Stimulated activated effector memory CD8-positive, alpha-beta T cell treated with anti-CD3 and anti-CD28 coated beads, Interleukin-12 subunit alpha, Interleukin-12 subunit beta, amount 100 ng/mL, for 72 hours (primary cell): ENCODE measurements around the gene SLX4.
A peak's percentile ranks its signal among the peaks of the same experiment; 100 is the strongest.

ENCODE experiments used
- ATAC-seq: fragments of 150-1000 bp; cut with Tn5 transposase; 2 replicates; pipeline ENCODE4 v1.10.0; 2021
- DNase-seq, 2 donors: peaks; one replicate each; pipeline ENCODE4 v3.0.0; 2021 to 2022; ENCODE audit warnings: low spot score in 2 of 2
- H3K27ac Mint-ChIP-seq: one replicate; pipeline ENCODE4 v1.8.0; 2022; ENCODE audit warnings: mild to moderate bottlenecking, mixed read lengths
- H3K36me3 Mint-ChIP-seq: one replicate; pipeline ENCODE4 v1.8.0; 2022; ENCODE audit warnings: mild to moderate bottlenecking, mixed read lengths
- H3K4me1 Mint-ChIP-seq: one replicate; pipeline ENCODE4 v1.8.0; 2022; ENCODE audit warnings: mixed read lengths
- H3K4me3 Mint-ChIP-seq: one replicate; pipeline ENCODE4 v1.8.0; 2022; ENCODE audit warnings: mild to moderate bottlenecking, mixed read lengths
- H3K9me3 Mint-ChIP-seq: one replicate; pipeline ENCODE4 v1.8.0; 2022; ENCODE audit warnings: mixed read lengths

The SLX4 gene

DNA sequence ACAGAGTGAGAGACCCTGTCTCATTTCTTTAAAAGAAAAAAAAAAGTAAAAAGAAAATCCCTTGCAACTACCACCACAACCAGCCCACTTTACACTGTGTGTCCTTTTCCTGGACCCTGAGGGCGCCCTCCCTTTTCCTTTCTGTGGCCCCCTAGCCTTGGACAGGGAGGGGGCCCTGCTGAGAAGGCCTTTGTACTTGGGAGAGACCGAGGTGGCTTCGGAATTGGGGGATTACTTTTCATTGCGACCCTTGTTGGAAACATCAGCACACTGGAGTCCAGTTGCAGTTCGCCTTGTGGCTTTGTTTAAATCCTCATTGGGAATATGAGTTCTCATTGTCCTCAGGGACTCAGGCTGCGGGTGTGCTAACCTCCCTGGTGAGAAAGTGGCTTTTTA lies 33.7 kb upstream of the SLX4 start:
- DNase-seq (no peak), ATAC-seq (no peak)
- H3K4me3 Mint-ChIP-seq: no peak overlapping the region
- H3K4me1 Mint-ChIP-seq: no peaks in the 10 kb centered on the region
- H3K36me3 Mint-ChIP-seq: peaks cover 21% of the 10 kb centered on the region
- no peak overlapping the region for H3K27ac Mint-ChIP-seq
- no peaks in the 10 kb centered on the region for H3K9me3 Mint-ChIP-seq

DNA sequence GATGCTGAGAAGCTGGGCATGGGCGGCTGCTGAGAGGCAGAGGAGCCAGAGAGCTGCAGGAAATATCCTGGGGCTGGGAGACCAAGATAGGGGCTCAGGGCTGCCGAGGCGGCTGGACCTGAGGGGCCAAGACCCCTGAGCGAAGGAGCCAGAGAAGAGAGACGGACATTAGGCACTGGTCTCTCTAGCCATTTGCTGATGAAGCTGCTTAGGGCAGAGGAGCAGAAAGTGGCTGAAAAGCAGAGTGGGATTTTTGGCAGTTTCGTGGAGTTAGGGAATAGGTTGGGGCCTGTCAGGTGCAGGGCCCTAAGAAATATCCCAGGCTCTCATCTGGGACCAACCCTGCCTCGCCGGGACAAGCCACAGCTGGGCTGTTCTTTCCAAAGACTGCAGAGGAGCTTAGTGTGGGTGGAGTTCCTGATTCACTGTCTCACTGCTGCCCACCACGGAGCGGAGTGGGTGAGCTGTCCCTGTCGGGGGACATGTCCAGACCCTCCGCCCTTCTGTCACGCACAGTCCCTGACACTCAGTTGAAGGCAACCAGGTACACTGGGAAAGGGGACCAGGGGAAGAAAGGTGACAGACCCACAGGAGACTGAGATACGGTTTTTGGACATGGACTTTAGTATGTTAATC lies 31.8 kb upstream of the SLX4 start:
- Mint-ChIP-seq H3K36me3 (peaks cover 21% of the 10 kb centered on the region), H3K4me3 (no peak overlapping the region), H3K9me3 (no peaks in the 10 kb centered on the region), H3K27ac (no peak overlapping the region), H3K4me1 (peaks cover 5% of the 10 kb centered on the region)
- no peak for ATAC-seq
- DNase-seq: no peak

DNA sequence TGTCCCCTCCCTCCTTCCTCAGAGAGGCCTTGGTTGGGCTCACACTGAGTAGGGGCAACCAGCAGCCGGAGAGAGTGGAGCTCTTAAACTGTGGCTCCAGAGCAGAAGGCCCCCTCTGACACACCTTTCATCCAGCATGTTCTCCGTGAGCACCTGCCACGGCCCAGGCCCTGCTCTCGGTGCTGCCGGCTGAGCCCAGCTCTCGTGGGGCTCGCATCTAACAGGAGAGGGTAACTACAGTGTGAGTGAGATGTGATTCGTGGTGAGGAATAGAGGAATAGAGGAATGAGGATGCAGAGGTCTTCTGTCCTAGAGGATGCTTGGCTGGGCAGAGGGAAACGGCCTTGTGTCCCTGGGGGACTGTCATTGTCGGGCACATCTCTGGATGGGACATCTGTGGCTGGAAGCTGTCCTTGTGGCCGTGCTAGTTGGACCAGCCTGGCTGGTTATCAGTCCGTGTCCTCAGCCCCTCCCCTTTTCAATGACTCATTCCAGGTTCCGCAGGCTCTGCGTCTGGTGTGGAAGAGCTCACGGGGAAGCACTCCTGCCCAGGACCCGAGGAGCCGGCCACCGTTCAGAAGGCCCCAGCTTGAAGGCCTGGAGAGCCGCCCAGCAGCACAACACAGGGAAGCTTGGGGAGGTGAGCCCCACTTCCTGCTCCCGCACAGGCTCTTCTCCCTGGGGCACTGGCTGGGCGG lies 31.1 kb upstream of the SLX4 start:
- ATAC-seq: no peak
- no peak for DNase-seq
- Mint-ChIP-seq H3K27ac (no peak overlapping the region), H3K9me3 (no peaks in the 10 kb centered on the region), H3K4me3 (no peak overlapping the region), H3K36me3 (peaks cover 21% of the 10 kb centered on the region), H3K4me1 (peaks cover 9% of the 10 kb centered on the region)

DNA sequence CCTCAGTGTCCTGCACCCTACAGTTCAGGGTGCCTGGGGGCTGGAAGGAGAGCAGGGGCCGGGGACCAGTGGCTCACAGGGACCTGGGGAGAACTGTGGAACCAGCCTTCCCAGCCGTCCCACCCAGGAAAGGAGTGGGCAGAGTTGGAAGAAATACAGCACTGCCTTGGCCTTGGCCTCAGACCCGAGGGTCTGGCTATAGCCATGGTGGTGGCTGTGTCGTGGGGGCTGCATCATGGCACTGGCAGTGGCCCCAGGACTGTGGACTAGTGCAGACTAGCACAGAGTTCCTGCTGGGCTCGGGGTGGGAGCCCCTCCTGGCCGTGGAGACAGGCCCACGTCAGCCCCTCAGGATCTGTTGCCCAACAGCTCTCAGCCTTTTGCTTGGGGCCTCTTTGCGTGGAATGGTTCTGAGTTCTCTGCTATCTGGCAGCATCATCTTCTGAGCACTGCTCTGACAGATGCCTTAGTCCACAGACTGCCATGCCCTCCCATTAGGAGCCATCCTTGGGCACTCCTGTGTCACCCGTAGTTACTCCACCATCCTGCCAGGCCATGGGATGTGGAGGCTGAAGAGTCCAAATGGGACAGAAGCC lies 30.5 kb upstream of the SLX4 start:
- Mint-ChIP-seq H3K27ac (no peak overlapping the region), H3K9me3 (no peaks in the 10 kb centered on the region), H3K36me3 (peaks cover 21% of the 10 kb centered on the region), H3K4me3 (no peak overlapping the region), H3K4me1 (peaks cover 15% of the 10 kb centered on the region)
- ATAC-seq (no peak), DNase-seq (no peak)

GRCh38 chr16:3640632-3641501 lies 29.5 kb upstream of the SLX4 start:
- Mint-ChIP-seq H3K36me3 (peaks cover 21% of the 10 kb centered on the region), H3K4me1 (peaks cover 19% of the 10 kb centered on the region), H3K4me3 (no peak overlapping the region), H3K27ac (no peak overlapping the region), H3K9me3 (no peaks in the 10 kb centered on the region)
- no peak for ATAC-seq
- DNase-seq: no peak

DNA sequence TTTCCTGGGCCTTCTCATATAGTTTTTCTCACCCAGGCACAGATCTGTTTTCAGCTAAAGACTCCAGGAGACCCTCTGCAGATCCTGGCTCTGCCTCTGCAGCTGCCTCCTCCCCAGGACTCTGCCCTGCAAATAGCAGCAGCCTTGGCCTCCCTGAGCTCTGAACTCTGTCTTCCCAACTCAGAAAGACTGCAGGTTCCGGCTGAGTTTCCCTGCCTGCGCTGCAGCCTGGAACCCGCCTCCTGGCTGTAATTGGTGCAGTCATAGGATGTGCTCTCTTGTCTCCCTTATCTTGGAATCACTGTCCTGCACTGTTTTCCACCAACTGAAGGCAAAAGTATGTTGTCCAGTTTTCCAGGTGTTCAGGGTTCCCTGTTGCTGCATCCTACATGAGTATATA lies 28.8 kb upstream of the SLX4 start:
- H3K4me1 Mint-ChIP-seq: peaks cover 21% of the 10 kb centered on the region
- H3K36me3 Mint-ChIP-seq: peaks cover 21% of the 10 kb centered on the region

GRCh38 chr16:3638916-3639644 lies 27.7 kb upstream of the SLX4 start:
- no peak for ATAC-seq
- Mint-ChIP-seq H3K27ac (no peak overlapping the region), H3K36me3 (peaks cover 17% of the 10 kb centered on the region), H3K9me3 (no peaks in the 10 kb centered on the region), H3K4me3 (no peak overlapping the region), H3K4me1 (peaks cover 21% of the 10 kb centered on the region)
- DNase-seq: no peak

More for the DNA sequence above, 28.8 kb upstream of the SLX4 start:
- H3K4me3 Mint-ChIP-seq: no peak overlapping the region
- H3K27ac Mint-ChIP-seq: no peak overlapping the region
- ATAC-seq: no peak
- H3K9me3 Mint-ChIP-seq: no peaks in the 10 kb centered on the region
- no peak for DNase-seq

DNA sequence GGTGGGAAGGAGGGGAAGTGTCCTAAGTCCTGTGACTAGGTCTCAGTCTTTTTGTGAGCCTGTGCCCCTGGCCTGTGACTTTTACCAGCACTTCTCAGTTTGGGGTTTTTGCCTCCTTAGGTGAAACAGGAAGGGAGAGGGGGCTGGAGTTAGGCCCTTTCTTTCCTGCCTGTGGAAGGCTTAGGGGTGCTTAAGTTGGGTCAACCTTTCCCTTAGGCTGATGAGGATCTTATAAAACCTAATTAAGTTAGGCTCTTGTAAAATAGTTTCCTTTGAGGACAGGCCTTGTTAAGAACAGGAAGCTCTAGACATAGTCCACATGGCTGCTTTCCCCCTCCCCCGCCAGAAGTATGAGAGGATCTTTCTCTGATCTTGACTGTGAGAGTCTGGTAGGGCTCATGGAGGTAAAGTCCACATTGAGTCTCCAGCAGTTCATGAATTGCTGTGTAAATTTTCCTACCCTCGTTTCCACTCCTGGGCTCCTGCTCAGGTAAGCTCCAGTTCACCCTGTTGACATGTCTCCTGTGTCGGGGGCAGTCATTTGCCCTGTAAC lies 26.0 kb upstream of the SLX4 start:
- ATAC-seq: peak; percentile 28
- no peak overlapping the region for H3K4me3 Mint-ChIP-seq

GRCh38 chr16:3625911-3626732 lies 14.7 kb upstream of the SLX4 start:
- peaks cover 23% of the 10 kb centered on the region for H3K4me1 Mint-ChIP-seq
- DNase-seq (no peak), ATAC-seq (peak; percentile 91)
- peak overlapping the region; percentile 70 for H3K27ac Mint-ChIP-seq
- H3K9me3 Mint-ChIP-seq: no peaks in the 10 kb centered on the region
- no peaks in the 10 kb centered on the region for H3K36me3 Mint-ChIP-seq
- H3K4me3 Mint-ChIP-seq: peak overlapping the region; percentile 23

More for the DNA sequence above, 26.0 kb upstream of the SLX4 start:
- H3K4me1 Mint-ChIP-seq: peaks cover 21% of the 10 kb centered on the region
- H3K9me3 Mint-ChIP-seq: no peaks in the 10 kb centered on the region
- no peak for DNase-seq
- H3K27ac Mint-ChIP-seq: peak overlapping the region; percentile 68
- H3K36me3 Mint-ChIP-seq: peaks cover 3% of the 10 kb centered on the region

DNA sequence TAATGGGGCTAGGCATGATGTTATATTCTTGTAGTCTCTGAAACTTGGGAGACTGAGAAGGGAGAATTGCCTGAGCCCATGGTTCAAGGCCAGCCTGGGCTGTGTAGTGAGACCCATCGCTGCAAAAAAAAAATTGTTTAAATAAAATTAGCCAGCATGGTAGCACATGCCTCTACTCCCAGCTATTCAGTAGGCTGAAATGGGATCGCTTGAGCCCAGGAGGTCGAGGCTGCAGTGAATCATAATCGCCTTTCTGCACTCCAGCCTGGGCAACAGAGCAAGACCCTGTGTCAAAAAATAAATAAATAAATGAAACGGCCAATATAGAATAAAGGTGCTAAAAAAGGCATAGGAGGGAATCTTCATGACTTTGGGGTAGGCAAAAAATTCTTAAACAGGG lies 13.9 kb upstream of the SLX4 start:
- H3K27ac Mint-ChIP-seq: peak overlapping the region; percentile 70

GRCh38 chr16:3623642-3624041 lies 12.2 kb upstream of the SLX4 start:
- H3K9me3 Mint-ChIP-seq: no peaks in the 10 kb centered on the region
- no peak overlapping the region for H3K27ac Mint-ChIP-seq
- DNase-seq: no peak
- no peaks in the 10 kb centered on the region for H3K36me3 Mint-ChIP-seq
- H3K4me3 Mint-ChIP-seq: no peak overlapping the region
- ATAC-seq: no peak
- H3K4me1 Mint-ChIP-seq: peaks cover 26% of the 10 kb centered on the region

More for the DNA sequence above, 13.9 kb upstream of the SLX4 start:
- H3K4me3 Mint-ChIP-seq: peak overlapping the region; percentile 23
- H3K9me3 Mint-ChIP-seq: no peaks in the 10 kb centered on the region
- no peak for ATAC-seq
- no peaks in the 10 kb centered on the region for H3K36me3 Mint-ChIP-seq
- DNase-seq: no peak
- H3K4me1 Mint-ChIP-seq: peaks cover 23% of the 10 kb centered on the region

GRCh38 chr16:3618769-3619141 lies 7.3 kb upstream of the SLX4 start:
- no peak for DNase-seq
- no peak overlapping the region for H3K4me3 Mint-ChIP-seq
- H3K27ac Mint-ChIP-seq: no peak overlapping the region
- ATAC-seq: no peak
- H3K9me3 Mint-ChIP-seq: no peaks in the 10 kb centered on the region
- H3K4me1 Mint-ChIP-seq: peaks cover 24% of the 10 kb centered on the region
- H3K36me3 Mint-ChIP-seq: no peaks in the 10 kb centered on the region

GRCh38 chr16:3612510-3613466 lies 1.4 kb upstream of the SLX4 start:
- Mint-ChIP-seq H3K36me3 (peaks cover 27% of the 10 kb centered on the region), H3K4me1 (peaks cover 48% of the 10 kb centered on the region), H3K27ac (peak overlapping the region; percentile 97), H3K4me3 (peak overlapping the region; percentile 98), H3K9me3 (no peaks in the 10 kb centered on the region)
- DNase-seq (no peak), ATAC-seq (no peak)
